NCI-H1436 (cell line): ENCODE data around the gene DOK7.

Source experiments
- DNase-seq: peaks from one replicate; lab custom pipeline; 2025; lab: John Stamatoyannopoulos, UW

Gene DOK7

DNA sequence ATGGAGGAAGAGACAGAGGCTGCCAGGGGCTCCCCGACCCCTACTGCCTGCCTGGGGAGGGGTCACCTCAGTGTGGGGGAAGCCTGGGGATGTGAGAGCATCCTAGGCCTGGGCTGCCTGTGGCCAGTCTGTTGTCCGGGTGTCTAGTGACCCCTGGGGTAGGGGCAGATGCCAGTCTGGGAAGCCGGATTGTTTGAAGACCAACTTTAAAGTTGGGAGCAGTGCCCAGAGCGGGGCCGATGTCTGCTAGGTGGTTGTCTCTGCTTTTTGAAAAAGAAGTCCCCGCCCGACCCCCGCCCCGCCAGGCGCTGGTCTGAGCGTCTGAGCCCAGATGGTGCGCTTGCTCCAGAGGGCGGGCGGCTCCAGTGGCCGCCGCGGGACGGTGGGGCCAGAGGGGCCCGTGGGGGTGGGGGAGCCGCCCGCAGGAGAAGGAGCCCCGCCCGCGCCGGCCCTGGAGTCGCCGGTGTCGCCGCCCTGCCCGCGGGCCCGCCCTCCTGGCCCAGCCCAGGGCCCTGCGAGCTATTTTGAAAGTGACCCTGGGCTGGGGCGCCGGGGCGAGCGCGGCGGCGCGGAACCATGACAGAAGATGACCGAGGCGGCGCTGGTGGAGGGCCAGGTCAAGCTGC, at the start of gene DOK7:
Gene DOK7 (plus strand): TSS at position 517 of the 626 bp plus-strand sequence. CDS start 70 bp downstream, at position 587.
- no peak for DNase-seq

DNA sequence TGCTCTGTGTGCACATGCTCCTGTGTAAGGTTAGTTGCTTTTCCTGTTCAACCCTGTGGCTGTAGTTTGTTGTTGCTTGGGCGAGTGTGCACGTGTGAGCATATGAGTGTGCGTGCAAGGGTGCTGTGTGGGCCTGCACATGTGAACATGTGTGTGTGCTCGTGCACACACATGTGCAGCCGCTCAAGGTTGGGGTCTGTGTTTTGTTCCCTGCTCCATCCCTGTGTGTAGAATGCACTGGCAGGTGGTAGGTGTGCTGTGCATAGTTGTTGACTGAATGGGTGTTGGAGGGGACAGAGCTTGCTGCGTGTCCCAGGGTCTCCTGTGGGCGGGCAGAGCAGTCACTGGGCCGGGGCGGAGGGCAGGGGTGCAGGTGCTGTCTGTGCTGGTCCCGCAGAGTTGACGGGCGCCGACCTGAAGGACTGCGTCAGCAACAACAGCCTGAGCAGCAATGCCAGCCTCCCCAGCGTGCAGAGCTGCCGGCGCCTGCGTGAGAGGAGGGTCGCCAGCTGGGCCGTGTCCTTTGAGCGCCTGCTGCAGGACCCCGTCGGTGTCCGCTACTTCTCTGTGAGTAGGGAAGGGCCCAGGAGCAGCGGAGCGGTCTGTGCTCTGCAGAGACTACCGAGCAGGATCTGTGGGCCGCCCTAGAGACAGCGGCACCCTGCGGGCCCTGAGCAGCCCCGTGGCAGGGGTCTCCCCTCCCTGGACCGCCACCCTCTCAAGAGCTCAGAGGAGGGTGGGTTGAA, 49.3 kb upstream of the DOK7 start:
- DNase-seq: no peak

DNA sequence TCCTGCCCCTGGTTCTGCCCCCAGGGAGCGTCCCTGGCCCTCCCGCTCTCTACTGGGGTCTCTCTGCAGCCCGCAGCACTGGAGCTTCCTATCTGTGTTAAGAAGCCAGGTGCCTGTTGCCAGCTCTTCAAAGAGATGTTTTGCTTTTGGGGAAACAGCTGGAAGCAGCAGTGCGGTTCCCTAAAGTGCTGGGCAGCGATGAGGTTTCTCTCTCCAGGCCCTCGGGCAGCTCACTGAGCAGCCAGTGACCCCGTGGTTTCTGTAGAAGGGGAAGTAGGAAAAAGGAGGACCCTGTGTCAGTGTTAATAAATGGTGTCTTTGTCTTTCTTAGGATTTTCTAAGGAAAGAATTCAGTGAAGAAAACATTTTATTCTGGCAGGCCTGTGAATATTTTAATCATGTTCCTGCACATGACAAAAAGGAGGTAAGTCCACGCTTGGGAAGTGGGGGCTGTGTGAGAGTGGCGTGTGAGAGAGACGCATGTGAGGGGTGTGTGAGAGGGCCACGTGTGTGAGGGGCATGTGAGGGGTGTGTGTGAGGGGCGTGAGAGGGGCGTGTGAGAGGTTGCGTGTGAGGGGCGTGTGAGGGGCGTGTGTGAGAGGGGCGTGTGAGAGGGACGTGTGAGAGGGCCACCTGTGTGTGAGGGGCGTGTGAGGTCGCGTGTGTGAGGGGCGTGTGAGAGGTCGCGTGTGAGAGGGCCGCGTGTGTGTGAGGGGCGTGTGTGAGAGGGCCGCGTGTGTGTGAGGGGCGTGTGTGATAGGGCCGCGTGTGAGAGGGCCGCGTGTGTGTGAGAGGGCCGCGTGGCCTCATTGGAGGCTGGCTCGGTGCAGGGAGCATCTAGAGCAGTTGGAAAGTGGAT, 48.5 kb upstream of the DOK7 start:
- no peak for DNase-seq

GRCh38 chr4:3415471-3416141, 47.5 kb upstream of the DOK7 start:
- no peak for DNase-seq

GRCh38 chr4:3416270-3416669, 46.8 kb upstream of the DOK7 start:
- no peak for DNase-seq

GRCh38 chr4:3416821-3417221, 46.3 kb upstream of the DOK7 start:
- no peak for DNase-seq

DNA sequence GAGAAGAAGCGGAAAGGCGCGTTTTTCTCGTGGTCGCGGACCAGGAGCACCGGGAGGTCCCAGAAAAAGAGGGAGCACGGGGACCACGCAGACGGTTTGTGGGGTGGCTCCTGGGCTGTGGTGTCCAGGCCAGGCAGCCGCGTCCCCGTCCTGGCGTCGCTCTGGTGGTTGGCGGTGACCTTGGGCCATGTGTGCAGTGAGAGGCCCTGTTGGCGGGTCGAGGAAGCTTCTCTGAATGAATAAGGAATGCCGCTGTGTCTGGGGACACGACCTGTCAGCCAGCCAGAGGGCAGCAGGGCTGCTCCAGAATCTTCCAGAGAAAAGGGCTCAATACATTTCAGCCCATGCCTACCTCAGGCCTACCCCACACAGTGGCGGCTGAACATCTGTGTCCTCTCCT, 45.7 kb upstream of the DOK7 start:
- no peak for DNase-seq

- DNase-seq: no peak
These were observed 44.9 kb upstream of the DOK7 start for GRCh38 chr4:3418029-3418762.

GRCh38 chr4:3419836-3420605, 43.1 kb upstream of the DOK7 start:
- DNase-seq: no peak

DNA sequence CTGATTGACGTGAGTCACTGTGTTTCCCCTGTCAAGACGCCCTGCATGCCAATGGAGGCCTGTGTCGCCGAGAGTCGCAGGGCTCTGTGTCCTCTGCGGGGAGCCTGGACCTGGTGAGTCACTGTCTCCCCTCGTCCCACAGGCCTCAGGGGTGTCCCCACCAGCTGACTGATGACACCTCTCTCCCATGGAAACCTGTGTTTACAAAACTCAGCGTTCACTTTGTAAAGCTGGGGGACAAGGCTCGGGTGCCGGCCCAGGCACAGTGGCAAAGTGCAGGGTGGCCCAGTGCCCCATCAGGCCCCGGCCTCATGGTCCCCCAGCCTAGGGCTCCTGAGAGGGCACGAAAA, 42.5 kb upstream of the DOK7 start:
- no peak for DNase-seq

GRCh38 chr4:3420956-3421355, 42.1 kb upstream of the DOK7 start:
- DNase-seq: no peak

DNA sequence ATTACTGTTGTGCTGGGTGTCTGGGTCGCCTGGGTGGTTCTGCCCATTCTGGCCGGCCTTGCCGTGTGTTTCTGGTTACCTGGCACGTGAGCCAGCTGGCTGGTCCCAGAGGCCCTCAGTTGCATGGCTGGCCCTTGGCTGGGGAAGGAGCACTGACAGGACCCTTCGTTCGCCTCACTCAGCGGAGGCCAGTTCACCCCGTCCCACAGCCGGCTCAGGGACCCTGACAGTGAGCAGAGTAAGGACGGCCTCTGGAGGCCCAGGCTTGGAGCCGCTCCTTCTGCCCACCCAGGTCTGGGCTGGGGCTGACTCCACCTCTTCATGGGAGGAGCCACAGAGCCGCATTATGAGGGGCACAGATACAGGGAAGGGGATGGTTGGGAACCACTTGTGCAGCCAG, 41.6 kb upstream of the DOK7 start:
- no peak for DNase-seq

- DNase-seq: no peak
These were observed 40.8 kb upstream of the DOK7 start for GRCh38 chr4:3422241-3422801.

- DNase-seq: no peak
These were observed 40.3 kb upstream of the DOK7 start for GRCh38 chr4:3422808-3423297.

- DNase-seq: no peak
These were observed 39.7 kb upstream of the DOK7 start for GRCh38 chr4:3423406-3423805.

- no peak for DNase-seq
These were observed 39.2 kb upstream of the DOK7 start for GRCh38 chr4:3423952-3424351.

DNA sequence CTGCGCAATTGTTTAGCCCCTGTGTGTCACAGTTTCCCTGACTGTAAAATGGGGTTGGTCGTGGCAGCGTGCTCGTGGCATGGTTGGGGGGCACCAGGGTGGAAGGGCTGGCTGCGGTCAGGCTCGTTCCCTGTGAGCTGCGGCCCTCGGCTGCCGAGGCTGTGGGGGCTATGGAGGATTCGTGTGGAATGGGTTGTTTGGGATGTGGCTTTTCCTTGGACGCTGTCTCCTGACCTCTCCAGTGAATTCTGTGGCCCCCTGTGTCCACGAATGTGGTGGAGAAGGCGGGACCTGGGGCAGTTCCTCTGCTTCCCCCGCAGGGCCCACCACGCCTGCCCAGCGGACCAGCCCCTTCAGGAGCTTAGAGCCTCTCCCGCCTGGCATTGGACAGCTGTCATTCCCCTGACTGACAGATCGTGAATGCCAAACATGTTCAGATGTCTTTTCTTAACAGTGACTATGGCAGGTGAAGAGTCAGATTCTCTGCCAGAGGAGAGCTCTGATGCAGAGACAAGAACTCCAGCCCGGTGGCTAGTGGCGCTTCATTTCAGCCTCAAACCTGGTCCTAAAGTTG, 38.5 kb upstream of the DOK7 start:
- DNase-seq: no peak

DNA sequence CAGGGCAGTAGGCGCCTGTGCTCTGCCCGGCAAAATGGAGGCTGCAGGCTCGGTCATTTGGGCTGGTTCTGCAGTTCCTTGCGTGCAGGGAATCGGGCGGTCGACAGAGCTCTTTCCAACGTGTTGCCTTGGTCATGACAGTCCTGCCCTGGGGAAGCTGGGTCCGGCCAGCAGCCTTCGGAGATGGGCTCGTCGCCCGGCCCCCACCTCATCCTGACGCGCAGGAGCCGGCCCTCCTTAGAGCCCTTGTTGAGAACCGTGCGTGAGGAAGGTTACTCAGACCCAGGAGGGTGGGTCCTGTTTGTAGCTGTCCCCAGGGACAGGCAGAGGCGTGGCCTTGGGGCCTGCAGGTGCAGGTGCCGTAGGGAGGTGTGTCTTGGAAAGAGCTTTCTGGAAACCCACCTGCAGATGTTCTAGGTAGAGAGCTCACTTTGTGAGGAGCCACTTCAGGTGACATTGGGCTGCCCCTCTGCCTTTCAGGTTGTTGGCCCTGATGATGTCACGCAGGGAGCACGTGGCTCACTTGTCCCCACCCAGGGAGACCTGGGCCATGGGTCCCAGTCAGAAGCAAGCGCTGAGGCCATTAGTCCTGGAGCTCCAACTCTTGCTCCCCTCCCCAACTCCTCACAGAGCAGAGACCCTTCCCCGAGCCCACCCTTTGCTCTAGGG, 36.5 kb upstream of the DOK7 start:
- DNase-seq: peak; percentile 75

DNA sequence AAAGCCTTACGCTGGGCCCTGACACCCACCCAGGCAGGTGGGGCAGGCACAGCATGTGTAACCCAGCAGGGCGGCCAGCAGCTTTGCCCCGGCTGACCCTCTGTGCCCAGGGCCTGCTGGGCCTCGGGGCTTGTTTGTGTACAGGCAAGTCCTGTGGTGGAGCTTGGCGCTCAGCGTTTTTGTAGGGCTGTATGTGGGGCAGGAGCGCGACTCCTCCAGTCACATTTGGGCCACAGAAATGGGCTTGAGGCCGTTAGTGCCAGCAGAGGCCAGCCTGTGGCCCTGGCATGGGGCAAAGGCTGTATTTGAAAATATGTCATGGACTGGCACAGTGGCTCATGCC, 36.0 kb upstream of the DOK7 start:
- DNase-seq: no peak
